PC-9 (cell line): Measurements from ENCODE around the gene AGBL4. TPM values are rescaled to one million over a fixed set of nuclear protein-coding genes. Genes with fewer than 3 reads are reported as not detected.

Experiments
- BruUV-seq: library from RNA; stranded (reverse); fragments of 400-500 nt; replicated peaks from 2 replicates; lab custom pipeline; 2021; lab: Mats Ljungman, UMichigan
- CTCF ChIA-PET: fragments of 300-600 bp; sonication (Branson Sonifier 250); formaldehyde crosslinking; loops from one replicate; lab custom pipeline; 2022; ENCODE audit warnings: antibody characterized with exemption; lab: Charles Lee
- POLR2A ChIA-PET: fragments of 300-600 bp; sonication (Branson Sonifier 250); formaldehyde crosslinking; loops from one replicate; lab custom pipeline; 2022; ENCODE audit warnings: antibody characterized with exemption; ENCODE audit not compliant: unreplicated experiment; lab: Charles Lee
- DNase-seq, 2 experiments: peaks; one replicate each; pipeline versions ENCODE4 v3.0.0 to v3.0.0-alpha.2; 2015 to 2022; ENCODE audit warnings: mixed read lengths in 1 of 2
- H2AFZ ChIP-seq: fragments of 200-600 bp; sonication (generic); 2 replicates; pipeline ENCODE4 v1.8.1; 2017; ENCODE audit warnings: antibody characterized with exemption
- H3F3A ChIP-seq: fragments of 200-600 bp; sonication (generic); 2 replicates; pipeline ENCODE4 v1.8.1; 2017; ENCODE audit warnings: antibody characterized with exemption, mild to moderate bottlenecking, low read depth; ENCODE audit not compliant: insufficient read depth
- H3K27ac ChIP-seq: fragments of 200-600 bp; sonication (generic); 2 replicates; pipeline ENCODE4 v1.6.1; 2016; ENCODE audit warnings: mixed run types
- H3K27me3 ChIP-seq: fragments of 200-600 bp; sonication (generic); 2 replicates; pipeline ENCODE4 v1.6.1; 2016; ENCODE audit warnings: low read depth, mixed run types; ENCODE audit not compliant: insufficient read depth
- H3K36me3 ChIP-seq: fragments of 200-600 bp; sonication (generic); 2 replicates; pipeline ENCODE4 v1.6.1; 2016; ENCODE audit warnings: low read depth, mixed run types
- H3K4me1 ChIP-seq: fragments of 200-600 bp; sonication (generic); replicated peaks from 2 replicates; pipeline ENCODE4 v1.6.1; 2016; ENCODE audit warnings: mixed run types; ENCODE audit not compliant: insufficient read depth
- H3K4me2 ChIP-seq: fragments of 200-600 bp; sonication (generic); 2 replicates; pipeline ENCODE4 v1.6.1; 2017; ENCODE audit warnings: mixed run types
- H3K4me3 ChIP-seq: fragments of 200-600 bp; sonication (generic); 2 replicates; pipeline ENCODE4 v1.6.1; 2016; ENCODE audit warnings: mixed run types
- H3K79me2 ChIP-seq: fragments of 200-600 bp; sonication (generic); 2 replicates; pipeline ENCODE4 v1.6.1; 2017; ENCODE audit warnings: low read depth, mixed run types
- H3K9me2 ChIP-seq: fragments of 200-600 bp; sonication (generic); 2 replicates; pipeline ENCODE4 v1.8.1; 2017; ENCODE audit warnings: mild to moderate bottlenecking; ENCODE audit not compliant: insufficient read depth
- H3K9me3 ChIP-seq: fragments of 200-600 bp; sonication (generic); 2 replicates; pipeline ENCODE4 v1.8.1; 2016; ENCODE audit warnings: low read depth; ENCODE audit not compliant: insufficient read depth
- H4K20me1 ChIP-seq: fragments of 200-600 bp; sonication (generic); 2 replicates; pipeline ENCODE4 v1.8.1; 2017; ENCODE audit not compliant: insufficient read depth
- EZH2 ChIP-seq: fragments of 200-600 bp; sonication (generic); IDR thresholded peaks from 2 replicates; pipeline ENCODE4 v1.8.0; 2017; ENCODE audit warnings: antibody characterized with exemption, low read depth
- intact Hi-C: fragments of 100-400 bp; cut with micrococcal nuclease; formaldehyde crosslinking; loops from one replicate; pipeline ENCODE4 v1.10.0; 2022; ENCODE audit not compliant: unreplicated experiment
- total RNA-seq: library from RNA; stranded (reverse); gene quantifications from 2 replicates; pipeline ENCODE4 v1.2.3, GENCODE V29; 2021
- TF ChIP-seq, protein P1 (sequence below): fragments of 200-600 bp; sonication (generic); conservative IDR thresholded peaks from 2 replicates; pipeline ENCODE4 v1.6.1; 2017; ENCODE audit warnings: mixed run types, antibody characterized with exemption, mild to moderate bottlenecking, moderate library complexity

Gene AGBL4
- total RNA-seq, 1 experiment from 2014 or later, result not detected

DNA sequence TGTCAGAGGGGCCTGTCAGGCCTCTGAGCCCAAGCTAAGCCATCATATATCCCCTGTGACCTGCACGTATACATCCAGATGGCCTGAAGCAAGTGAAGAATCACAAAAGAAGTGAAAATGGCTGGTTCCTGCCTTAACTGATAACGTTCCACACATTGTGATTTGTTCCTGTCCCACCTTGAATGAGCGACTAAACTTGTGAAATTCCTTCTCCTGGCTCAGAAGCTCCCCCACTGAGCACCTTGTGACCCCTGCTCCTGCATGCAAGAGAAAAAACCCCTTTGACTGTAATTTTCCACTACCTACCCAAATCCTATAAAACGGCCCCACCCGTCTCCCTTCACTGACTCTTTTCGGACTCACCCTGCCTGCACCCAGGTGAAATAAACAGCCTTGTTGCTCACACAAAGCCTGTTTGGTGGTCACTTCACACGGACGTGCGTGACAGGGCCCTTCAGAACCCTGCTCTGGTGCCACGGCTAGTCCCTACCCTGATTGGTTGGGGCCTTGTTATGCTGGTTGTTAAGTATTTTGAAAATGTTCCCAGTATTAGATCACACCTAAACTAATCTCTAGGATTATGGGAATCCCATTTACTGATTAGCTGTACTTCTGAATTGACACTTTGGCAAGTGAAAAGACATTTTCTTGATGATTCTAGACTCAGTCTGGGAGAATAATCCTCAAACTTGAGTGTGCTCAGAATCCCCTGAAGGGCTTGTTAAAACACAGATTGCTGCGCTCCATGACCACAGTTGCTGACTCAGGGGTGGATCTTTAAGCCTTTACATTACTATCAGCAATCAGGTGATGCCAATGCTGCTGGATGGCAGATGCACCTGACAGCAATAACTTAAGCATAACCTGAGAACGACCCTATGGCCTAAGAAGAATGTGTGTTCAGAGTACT is 1523.0 kb downstream of the AGBL4 start:
- TF ChIP-seq, protein P1, sequence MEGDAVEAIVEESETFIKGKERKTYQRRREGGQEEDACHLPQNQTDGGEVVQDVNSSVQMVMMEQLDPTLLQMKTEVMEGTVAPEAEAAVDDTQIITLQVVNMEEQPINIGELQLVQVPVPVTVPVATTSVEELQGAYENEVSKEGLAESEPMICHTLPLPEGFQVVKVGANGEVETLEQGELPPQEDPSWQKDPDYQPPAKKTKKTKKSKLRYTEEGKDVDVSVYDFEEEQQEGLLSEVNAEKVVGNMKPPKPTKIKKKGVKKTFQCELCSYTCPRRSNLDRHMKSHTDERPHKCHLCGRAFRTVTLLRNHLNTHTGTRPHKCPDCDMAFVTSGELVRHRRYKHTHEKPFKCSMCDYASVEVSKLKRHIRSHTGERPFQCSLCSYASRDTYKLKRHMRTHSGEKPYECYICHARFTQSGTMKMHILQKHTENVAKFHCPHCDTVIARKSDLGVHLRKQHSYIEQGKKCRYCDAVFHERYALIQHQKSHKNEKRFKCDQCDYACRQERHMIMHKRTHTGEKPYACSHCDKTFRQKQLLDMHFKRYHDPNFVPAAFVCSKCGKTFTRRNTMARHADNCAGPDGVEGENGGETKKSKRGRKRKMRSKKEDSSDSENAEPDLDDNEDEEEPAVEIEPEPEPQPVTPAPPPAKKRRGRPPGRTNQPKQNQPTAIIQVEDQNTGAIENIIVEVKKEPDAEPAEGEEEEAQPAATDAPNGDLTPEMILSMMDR, result no peak
- TF ChIP-seq EZH2, result no peak
- H3K4me1 ChIP-seq, result no peaks in the 10 kb centered on the region
- H3K4me3 ChIP-seq, result no peak overlapping the region
- no peaks in the 10 kb centered on the region for H3F3A ChIP-seq
- CTCF ChIA-PET, result no interaction called here
- H2AFZ ChIP-seq, result no peak overlapping the region
- DNase-seq, result no peak
- no peaks in the 10 kb centered on the region for H3K79me2 ChIP-seq
- intact Hi-C loops, result no loop called here
- H3K36me3 ChIP-seq, result no peaks in the 10 kb centered on the region
- 0 out of 2 replicates have a peak, but pooled peaks cover 5% of the 10 kb centered on the region for H4K20me1 ChIP-seq
- no peak overlapping the region for H3K4me2 ChIP-seq
- 0 out of 2 replicates have a peak, but pooled peaks cover 5% of the 10 kb centered on the region for H3K27me3 ChIP-seq
- no peaks in the 10 kb centered on the region for H3K9me3 ChIP-seq
- no TSS peak for BruUV-seq
- no peak overlapping the region for H3K27ac ChIP-seq
- H3K9me2 ChIP-seq, result no peaks in the 10 kb centered on the region
- POLR2A ChIA-PET, result no interaction called here

DNA sequence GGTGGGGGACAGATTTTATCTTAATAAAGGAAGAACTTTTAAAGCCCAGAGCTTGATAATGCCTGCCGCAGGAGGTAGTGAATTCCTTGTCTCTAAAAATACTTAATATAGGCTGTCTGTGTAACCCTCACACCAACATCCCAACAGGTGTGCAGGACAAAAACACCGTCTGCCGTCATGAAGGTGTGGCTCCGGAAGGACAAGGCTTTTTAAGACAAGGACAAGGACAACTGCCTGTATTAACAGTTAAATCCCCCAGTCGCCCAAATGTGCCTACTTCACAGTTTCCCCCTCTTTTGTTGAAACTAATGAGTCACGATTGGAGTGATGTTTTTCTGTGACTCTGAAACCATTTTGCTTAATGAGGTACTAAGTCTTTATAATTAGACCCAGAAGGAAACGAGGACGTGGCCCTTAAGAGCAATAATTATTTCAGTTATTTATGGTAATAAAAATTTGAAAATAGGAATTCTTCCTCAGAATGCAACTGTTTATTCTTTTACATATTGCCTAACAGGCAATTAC is 1524.5 kb downstream of the AGBL4 start:
- no peak for DNase-seq
- H3K79me2 ChIP-seq, result no peaks in the 10 kb centered on the region
- intact Hi-C loops, result loop anchor here (5.0 kb wide), 1 partner anchor 262 kb away; no protein-coding TSS in a partner anchor
- no peaks in the 10 kb centered on the region for H3K4me1 ChIP-seq
- 0 out of 2 replicates have a peak, but pooled peaks cover 5% of the 10 kb centered on the region for H4K20me1 ChIP-seq
- no TSS peak for BruUV-seq
- TF ChIP-seq EZH2, result no peak
- TF ChIP-seq, protein P1, result no peak
- no peaks in the 10 kb centered on the region for H3K36me3 ChIP-seq
- no peak overlapping the region for H2AFZ ChIP-seq
- no peak overlapping the region for H3K4me2 ChIP-seq
- H3K9me2 ChIP-seq, result no peaks in the 10 kb centered on the region
- H3K27ac ChIP-seq, result no peak overlapping the region
- H3K27me3 ChIP-seq, result 0 out of 2 replicates have a peak, but pooled peaks cover 10% of the 10 kb centered on the region
- H3F3A ChIP-seq, result no peaks in the 10 kb centered on the region
- POLR2A ChIA-PET, result no interaction called here
- CTCF ChIA-PET, result no interaction called here
- no peak overlapping the region for H3K4me3 ChIP-seq
- H3K9me3 ChIP-seq, result no peaks in the 10 kb centered on the region

DNA sequence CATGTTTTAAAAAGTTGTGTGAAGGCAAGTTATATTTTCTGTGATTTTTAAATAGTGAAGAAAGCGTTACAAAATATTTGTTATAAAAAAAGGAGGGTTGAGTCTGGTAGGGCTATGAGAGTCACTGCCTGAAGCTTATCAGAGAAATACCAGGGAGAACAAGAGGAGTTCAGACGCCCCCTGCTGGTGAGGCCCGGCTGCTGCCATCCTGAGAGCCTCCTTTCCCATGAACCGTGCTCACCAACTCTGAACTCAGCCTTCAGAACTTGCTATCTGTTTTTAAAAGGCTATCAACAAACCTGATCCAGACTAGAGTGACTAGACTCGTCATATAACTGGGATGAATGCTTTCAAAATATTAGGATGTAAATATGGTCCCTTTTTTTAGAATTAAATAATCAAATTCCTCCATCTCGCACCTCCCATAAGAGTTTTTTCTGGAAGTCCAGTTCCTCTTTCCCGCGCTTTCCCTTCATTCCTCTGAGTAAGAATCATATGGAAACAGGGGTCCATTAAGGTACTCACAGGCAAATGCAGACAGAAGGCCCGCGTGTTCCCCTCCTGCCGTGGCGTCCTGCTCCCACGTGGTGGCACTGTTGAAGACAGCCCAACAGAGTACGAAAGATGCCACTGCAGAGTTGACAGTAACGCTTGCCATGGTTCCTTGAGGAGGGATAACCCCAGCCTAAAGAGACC is 1525.5 kb downstream of the AGBL4 start:
- intact Hi-C loops, result loop anchor here (1.0 to 5.0 kb wide), 2 partner anchors 261 to 389 kb away; no protein-coding TSS in a partner anchor
- Histone ChIP-seq H3K4me1 (no peaks in the 10 kb centered on the region), H3K79me2 (no peaks in the 10 kb centered on the region), H3F3A (no peaks in the 10 kb centered on the region), H3K36me3 (no peaks in the 10 kb centered on the region), H4K20me1 (0 out of 2 replicates have a peak, but pooled peaks cover 5% of the 10 kb centered on the region), H2AFZ (no peak overlapping the region), H3K9me3 (no peaks in the 10 kb centered on the region), H3K27ac (no peak overlapping the region), H3K4me2 (no peak overlapping the region), H3K4me3 (no peak overlapping the region), H3K27me3 (0 out of 2 replicates have a peak, but pooled peaks cover 10% of the 10 kb centered on the region), H3K9me2 (no peaks in the 10 kb centered on the region)
- peak in 1 of 2 experiments; percentile 51 for DNase-seq
- TF ChIP-seq, protein P1, result peak; percentile 88
- no peak for TF ChIP-seq EZH2
- ChIA-PET POLR2A (no interaction called here), CTCF (interaction anchor here (0.6 kb wide), 1 partner anchor 1240 kb away, joined by 7 read pairs; no protein-coding TSS in a partner anchor)
- BruUV-seq, result no TSS peak
